ENCODE measurements around the gene ZNF837. TPM values are rescaled to one million over a fixed set of nuclear protein-coding genes. Genes with fewer than 3 reads are reported as not detected.

The ZNF837 gene
- total and polyA plus RNA-seq, 8 donors: 1.1 to 3.8 (median 1.8) TPM

- TF ChIP-seq CTCF (IDR thresholded peaks at IDR 0.05): no peak
- Histone ChIP-seq H3K27ac (no peak overlapping the region), H3K36me3 (no peaks in the 10 kb centered on the region), H3K4me1 (no peaks in the 10 kb centered on the region), H3K27me3 (peaks cover 0 to 5% (median 2%) of the 10 kb centered on the region in 4 donors), H3K9me3 (no peaks in the 10 kb centered on the region), H3K4me3 (peak overlapping the region in 1 of 4 donors; percentile 22)
- intact Hi-C loops (cut with DNase I): no loop called here
- DNase-seq (no peak), FAIRE-seq (no peak), ATAC-seq (peak in 2 of 4 donors; percentile 15 to 24)
- WGBS, 2 donors: 55 to 59% methylated on average over 91 to 94 of the region's 94 CpGs
These were observed 24.7 kb downstream of the ZNF837 start for GRCh38 chr19:58355908-58356765.

GRCh38 chr19:58355215-58355796, 25.5 kb downstream of the ZNF837 start:
- intact Hi-C loops (cut with DNase I): no loop called here
- Histone ChIP-seq H3K36me3 (no peaks in the 10 kb centered on the region), H3K4me1 (no peaks in the 10 kb centered on the region), H3K27me3 (peaks cover 0 to 5% (median 2%) of the 10 kb centered on the region in 4 donors), H3K9me3 (no peaks in the 10 kb centered on the region), H3K27ac (no peak overlapping the region), H3K4me3 (no peak overlapping the region)
- ATAC-seq (no peak), DNase-seq (no peak), FAIRE-seq (no peak)
- WGBS, 2 donors: 81 to 91% methylated on average over 10 of the region's 10 CpGs
- TF ChIP-seq CTCF (IDR thresholded peaks at IDR 0.05): no peak

- 73 to 82% methylated on average over 6 of the region's 6 CpGs for WGBS, 2 donors
- no peaks in the 10 kb centered on the region for H3K9me3 ChIP-seq
- FAIRE-seq: no peak
- H3K36me3 ChIP-seq: no peaks in the 10 kb centered on the region
- no peak overlapping the region for H3K27ac ChIP-seq
- H3K4me1 ChIP-seq: no peaks in the 10 kb centered on the region
- DNase-seq: no peak
- H3K4me3 ChIP-seq: no peak overlapping the region
- ATAC-seq: no peak
- TF ChIP-seq CTCF (IDR thresholded peaks at IDR 0.05): no peak
- H3K27me3 ChIP-seq: peaks cover 0 to 5% (median 2%) of the 10 kb centered on the region in 4 donors
- intact Hi-C loops (cut with DNase I): no loop called here
These were observed 26.3 kb downstream of the ZNF837 start for GRCh38 chr19:58354478-58355030.

- H3K4me1 ChIP-seq: no peaks in the 10 kb centered on the region
- ATAC-seq (no peak), DNase-seq (no peak), FAIRE-seq (no peak)
- WGBS, 2 donors: 78 to 85% methylated on average over 15 of the region's 15 CpGs
- intact Hi-C loops (cut with DNase I): no loop called here
- no peaks in the 10 kb centered on the region for H3K36me3 ChIP-seq
- H3K4me3 ChIP-seq: no peak overlapping the region
- H3K27ac ChIP-seq: no peak overlapping the region
- peaks cover 0 to 9% (median 2%) of the 10 kb centered on the region in 4 donors for H3K27me3 ChIP-seq
- TF ChIP-seq CTCF (IDR thresholded peaks at IDR 0.05): no peak
- H3K9me3 ChIP-seq: no peaks in the 10 kb centered on the region
These were observed 26.9 kb downstream of the ZNF837 start for GRCh38 chr19:58353717-58354477.

Data from pancreas (tissue), 10 donors.